Panc1 (cell line): ENCODE results near the gene ERC2.

ENCODE experiments used
- CTCF ChIP-seq: fragments of 450-650 bp; IDR thresholded peaks from 2 replicates; pipeline ENCODE4 v1.5.1; 2017; ENCODE audit warnings: mild to moderate bottlenecking
- POLR2AphosphoS5 ChIP-seq: IDR thresholded peaks from 2 replicates; pipeline ENCODE4 v1.6.1; 2012; ENCODE audit warnings: mild to moderate bottlenecking, low read depth, low read length, moderate library complexity
- SIN3A ChIP-seq: IDR thresholded peaks from 2 replicates; pipeline ENCODE4 v1.6.1; 2012; ENCODE audit warnings: low read depth, mild to moderate bottlenecking, low read length, moderate library complexity, borderline replicate concordance; ENCODE audit not compliant: insufficient read depth
- TF ChIP-seq, protein P1 (sequence below), 2 experiments: IDR thresholded peaks; 2 replicates each; pipeline ENCODE4 v1.6.1; 2011 to 2012; ENCODE audit warnings: low read depth in 2 of 2, control low read depth in 1 of 2, low read length in 1 of 2, mild to moderate bottlenecking in 1 of 2, moderate library complexity in 1 of 2; ENCODE audit not compliant: insufficient read depth in 1 of 2

DNA sequence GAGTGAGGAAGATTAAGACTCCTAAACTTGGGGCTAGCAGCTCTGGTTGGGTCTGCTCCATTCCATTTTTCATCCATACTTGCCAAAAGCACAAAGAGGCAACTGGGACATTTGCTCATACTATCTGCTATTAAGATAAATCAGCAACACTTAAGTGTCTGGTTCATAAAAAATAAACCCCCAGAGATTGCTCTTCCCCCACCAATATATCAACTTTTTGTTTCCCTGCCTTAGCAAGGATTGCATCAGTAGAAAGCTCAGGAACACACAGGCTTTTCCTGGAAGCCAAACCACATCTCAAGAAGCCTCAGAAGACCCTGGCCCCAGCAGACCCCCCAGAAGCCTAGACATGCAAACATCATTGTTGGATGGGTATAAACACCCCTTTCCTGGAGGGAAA lies 748.8 kb downstream of the ERC2 start:
- TF ChIP-seq CTCF: no peak
- TF ChIP-seq POLR2AphosphoS5: no peak
- TF ChIP-seq, protein P1, sequence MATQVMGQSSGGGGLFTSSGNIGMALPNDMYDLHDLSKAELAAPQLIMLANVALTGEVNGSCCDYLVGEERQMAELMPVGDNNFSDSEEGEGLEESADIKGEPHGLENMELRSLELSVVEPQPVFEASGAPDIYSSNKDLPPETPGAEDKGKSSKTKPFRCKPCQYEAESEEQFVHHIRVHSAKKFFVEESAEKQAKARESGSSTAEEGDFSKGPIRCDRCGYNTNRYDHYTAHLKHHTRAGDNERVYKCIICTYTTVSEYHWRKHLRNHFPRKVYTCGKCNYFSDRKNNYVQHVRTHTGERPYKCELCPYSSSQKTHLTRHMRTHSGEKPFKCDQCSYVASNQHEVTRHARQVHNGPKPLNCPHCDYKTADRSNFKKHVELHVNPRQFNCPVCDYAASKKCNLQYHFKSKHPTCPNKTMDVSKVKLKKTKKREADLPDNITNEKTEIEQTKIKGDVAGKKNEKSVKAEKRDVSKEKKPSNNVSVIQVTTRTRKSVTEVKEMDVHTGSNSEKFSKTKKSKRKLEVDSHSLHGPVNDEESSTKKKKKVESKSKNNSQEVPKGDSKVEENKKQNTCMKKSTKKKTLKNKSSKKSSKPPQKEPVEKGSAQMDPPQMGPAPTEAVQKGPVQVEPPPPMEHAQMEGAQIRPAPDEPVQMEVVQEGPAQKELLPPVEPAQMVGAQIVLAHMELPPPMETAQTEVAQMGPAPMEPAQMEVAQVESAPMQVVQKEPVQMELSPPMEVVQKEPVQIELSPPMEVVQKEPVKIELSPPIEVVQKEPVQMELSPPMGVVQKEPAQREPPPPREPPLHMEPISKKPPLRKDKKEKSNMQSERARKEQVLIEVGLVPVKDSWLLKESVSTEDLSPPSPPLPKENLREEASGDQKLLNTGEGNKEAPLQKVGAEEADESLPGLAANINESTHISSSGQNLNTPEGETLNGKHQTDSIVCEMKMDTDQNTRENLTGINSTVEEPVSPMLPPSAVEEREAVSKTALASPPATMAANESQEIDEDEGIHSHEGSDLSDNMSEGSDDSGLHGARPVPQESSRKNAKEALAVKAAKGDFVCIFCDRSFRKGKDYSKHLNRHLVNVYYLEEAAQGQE (IDR thresholded peaks at IDR 0.05; ENCODE audit: insufficient read depth in 1 of 2, low read depth in 2 of 2, low read length in 1 of 2): no peak
- TF ChIP-seq SIN3A: no peak
